WTC11 (cell line): ENCODE data around the gene PPP1R12B.
"Not testable (repeated sequence)": the region's sequence is repeated elsewhere in the genome, so short reads cannot be mapped to it uniquely, and the experiment has no call there.

Experiments used
- ATF1 ChIP-seq: sonication (generic); formaldehyde crosslinking; IDR thresholded peaks from 2 replicates; pipeline ENCODE4 v1.8.1; 2023; ENCODE audit warnings: mild to moderate bottlenecking, moderate library complexity, missing genetic modification reagents
- CTCF ChIP-seq: fragments of 200-600 bp; IDR thresholded peaks from 2 replicates; pipeline ENCODE4 v1.8.0; 2022; ENCODE audit warnings: antibody characterized with exemption
- HMGXB4 ChIP-seq: sonication (generic); formaldehyde crosslinking; IDR thresholded peaks from 2 replicates; pipeline ENCODE4 v1.8.1; 2023; ENCODE audit warnings: mild to moderate bottlenecking, moderate library complexity, missing genetic modification reagents
- JUN ChIP-seq: sonication (generic); formaldehyde crosslinking; IDR thresholded peaks from 2 replicates; pipeline ENCODE4 v1.8.0; 2023; ENCODE audit warnings: mild to moderate bottlenecking, missing genetic modification reagents
- MLX ChIP-seq: sonication (generic); formaldehyde crosslinking; IDR thresholded peaks from 2 replicates; pipeline ENCODE4 v1.8.1; 2023; ENCODE audit warnings: mild to moderate bottlenecking, missing genetic modification reagents, moderate library complexity
- MXD4 ChIP-seq: fragments of 250-450 bp; sonication (Bioruptor Pico); IDR thresholded peaks from 2 replicates; pipeline ENCODE4 v1.8.0; 2021; ENCODE audit warnings: mild to moderate bottlenecking, moderate library complexity, borderline replicate concordance
- SOX15 ChIP-seq: fragments of 250-450 bp; sonication (Bioruptor Pico); IDR thresholded peaks from 2 replicates; pipeline ENCODE4 v1.9.0; 2021; ENCODE audit warnings: mild to moderate bottlenecking
- TCF7 ChIP-seq: sonication (generic); formaldehyde crosslinking; IDR thresholded peaks from 2 replicates; pipeline ENCODE4 v1.8.0; 2022; ENCODE audit warnings: mild to moderate bottlenecking, low read depth, missing genetic modification reagents, moderate library complexity
- TP53 ChIP-seq: sonication (generic); formaldehyde crosslinking; IDR thresholded peaks from 2 replicates; pipeline ENCODE4 v1.8.1; 2023; ENCODE audit warnings: mild to moderate bottlenecking, missing genetic modification reagents
- ZNF232 ChIP-seq: sonication (generic); formaldehyde crosslinking; IDR thresholded peaks from 2 replicates; pipeline ENCODE4 v1.8.0; 2022; ENCODE audit warnings: mild to moderate bottlenecking, missing genetic modification reagents

GRCh38 chr1:202629257-202629811 lies 280.8 kb downstream of the PPP1R12B start:
- TF ChIP-seq CTCF; TP53; MLX; ZNF232 (CRISPR knock-in tag); MXD4 (CRISPR knock-in tag); TCF7; ATF1 (CRISPR knock-in tag); HMGXB4 (CRISPR knock-in tag); SOX15 (CRISPR knock-in tag); JUN (CRISPR knock-in tag): not testable (repeated sequence)
